Thyroid gland (tissue), 4 donors: ENCODE measurements around the gene PPM1E. TPM values are rescaled to one million over a fixed set of nuclear protein-coding genes. Genes with fewer than 3 reads are reported as not detected.

ENCODE experiments used
- DNase-seq, 2 donors: peaks; one replicate each; pipeline ENCODE4 v3.0.0-alpha.2; 2019
- H3K27ac ChIP-seq, 3 donors: fragments of 200-600 bp; sonication (generic); 1 replicate in 2 of 3; 2 replicates in 1 of 3; pipeline ENCODE4 v1.5.1; 2016 to 2019; ENCODE audit warnings: mild to moderate bottlenecking in 1 of 3, moderate library complexity in 1 of 3
- H3K27me3 ChIP-seq: fragments of 200-600 bp; sonication (generic); one replicate; pipeline ENCODE4 v1.5.1; 2019
- H3K36me3 ChIP-seq, 2 donors: fragments of 200-600 bp; sonication (generic); one replicate each; pipeline ENCODE4 v1.5.1; 2016 to 2019
- H3K4me1 ChIP-seq, 2 donors: fragments of 200-600 bp; sonication (generic); one replicate each; pipeline ENCODE4 v1.5.1; 2017 to 2019
- H3K4me3 ChIP-seq, 3 donors: fragments of 200-600 bp; sonication (generic); replicated peaks in 1 of 3; 1 replicate in 2 of 3; 2 replicates in 1 of 3; pipeline ENCODE4 v1.5.1; 2016; ENCODE audit warnings: mild to moderate bottlenecking in 1 of 3
- H3K9me3 ChIP-seq: fragments of 200-600 bp; sonication (generic); one replicate; pipeline ENCODE4 v1.5.1; 2017
- POLR2A ChIP-seq, 2 donors: fragments of 450-650 bp; IDR thresholded peaks; one replicate each; pipeline ENCODE4 v1.6.1; 2017; ENCODE audit warnings: antibody characterized with exemption in 2 of 2, mild to moderate bottlenecking in 2 of 2, moderate library complexity in 1 of 2
- WGBS, 2 donors: methylation state at CpG; one replicate each; pipeline ENCODE4 v1.1.5; 2017; 5-methylcytosine and 5-hydroxymethylcytosine counted together
- intact Hi-C: fragments of 100-400 bp; cut with DNase I; formaldehyde crosslinking; loops from one replicate; pipeline ENCODE4 v1.15.1; 2023
- total RNA-seq, 4 donors: library from RNA; depleted of rRNA; stranded (reverse); fragments of >200 nt; gene quantifications; one replicate each; pipeline ENCODE4 v1.2.3, GENCODE V29; 2016
- TF ChIP-seq, protein P1 (sequence below), 6 experiments: fragments of 200-600 bp in 3 of 6; fragments of 450-650 bp in 3 of 6; sonication (generic) in 3 of 6; IDR thresholded peaks; one replicate each; pipeline ENCODE4 v1.5.1; 2016 to 2019; ENCODE audit warnings: antibody characterized with exemption in 6 of 6, mild to moderate bottlenecking in 2 of 6, inconsistent platforms in 1 of 6, moderate library complexity in 1 of 6

Gene PPM1E
- total RNA-seq, 4 donors from 2014 or later, result 0.11 to 0.13 (median 0.13) TPM; not detected in 1

DNA sequence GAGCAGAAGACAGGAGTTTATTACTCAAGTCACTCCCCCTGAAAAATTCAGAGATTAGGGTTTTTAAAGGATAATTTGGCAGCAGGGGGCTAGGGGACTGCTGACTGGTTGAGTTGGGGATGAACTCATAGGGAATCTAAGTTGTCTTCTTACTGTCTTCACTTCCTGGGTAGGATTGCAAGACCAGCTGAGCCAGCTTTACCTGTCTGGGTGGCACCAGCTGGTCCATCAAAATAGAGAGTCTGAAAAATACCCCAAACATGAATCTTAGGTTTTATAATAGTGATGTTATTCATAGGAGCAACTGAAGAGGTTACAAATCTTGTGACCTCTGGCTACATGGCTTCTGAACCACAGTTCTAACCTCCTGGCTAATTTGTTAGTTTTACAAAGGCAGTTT is 157.9 kb downstream of the PPM1E start:
- Histone ChIP-seq H3K4me1 (no peaks in the 10 kb centered on the region), H3K9me3 (no peaks in the 10 kb centered on the region), H3K36me3 (no peaks in the 10 kb centered on the region), H3K4me3 (no peak overlapping the region), H3K27ac (no peak overlapping the region), H3K27me3 (no peaks in the 10 kb centered on the region)
- intact Hi-C loops, result no loop called here
- TF ChIP-seq, protein P1, sequence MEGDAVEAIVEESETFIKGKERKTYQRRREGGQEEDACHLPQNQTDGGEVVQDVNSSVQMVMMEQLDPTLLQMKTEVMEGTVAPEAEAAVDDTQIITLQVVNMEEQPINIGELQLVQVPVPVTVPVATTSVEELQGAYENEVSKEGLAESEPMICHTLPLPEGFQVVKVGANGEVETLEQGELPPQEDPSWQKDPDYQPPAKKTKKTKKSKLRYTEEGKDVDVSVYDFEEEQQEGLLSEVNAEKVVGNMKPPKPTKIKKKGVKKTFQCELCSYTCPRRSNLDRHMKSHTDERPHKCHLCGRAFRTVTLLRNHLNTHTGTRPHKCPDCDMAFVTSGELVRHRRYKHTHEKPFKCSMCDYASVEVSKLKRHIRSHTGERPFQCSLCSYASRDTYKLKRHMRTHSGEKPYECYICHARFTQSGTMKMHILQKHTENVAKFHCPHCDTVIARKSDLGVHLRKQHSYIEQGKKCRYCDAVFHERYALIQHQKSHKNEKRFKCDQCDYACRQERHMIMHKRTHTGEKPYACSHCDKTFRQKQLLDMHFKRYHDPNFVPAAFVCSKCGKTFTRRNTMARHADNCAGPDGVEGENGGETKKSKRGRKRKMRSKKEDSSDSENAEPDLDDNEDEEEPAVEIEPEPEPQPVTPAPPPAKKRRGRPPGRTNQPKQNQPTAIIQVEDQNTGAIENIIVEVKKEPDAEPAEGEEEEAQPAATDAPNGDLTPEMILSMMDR (IDR thresholded peaks at IDR 0.05), result no peak
- no peak for TF ChIP-seq POLR2A (IDR thresholded peaks at IDR 0.05)
- DNase-seq, result no peak

- Histone ChIP-seq H3K9me3 (no peaks in the 10 kb centered on the region), H3K27me3 (no peaks in the 10 kb centered on the region), H3K27ac (no peak overlapping the region), H3K4me3 (no peak overlapping the region), H3K36me3 (no peaks in the 10 kb centered on the region), H3K4me1 (no peaks in the 10 kb centered on the region)
- TF ChIP-seq POLR2A (IDR thresholded peaks at IDR 0.05), result no peak
- TF ChIP-seq, protein P1 (IDR thresholded peaks at IDR 0.05), result no peak
- intact Hi-C loops, result no loop called here
- WGBS, 2 donors, result 74 to 81% methylated on average over 2 of the region's 2 CpGs
- DNase-seq, result no peak
These were observed 158.5 kb downstream of the PPM1E start for GRCh38 chr17:58913971-58914769.

DNA sequence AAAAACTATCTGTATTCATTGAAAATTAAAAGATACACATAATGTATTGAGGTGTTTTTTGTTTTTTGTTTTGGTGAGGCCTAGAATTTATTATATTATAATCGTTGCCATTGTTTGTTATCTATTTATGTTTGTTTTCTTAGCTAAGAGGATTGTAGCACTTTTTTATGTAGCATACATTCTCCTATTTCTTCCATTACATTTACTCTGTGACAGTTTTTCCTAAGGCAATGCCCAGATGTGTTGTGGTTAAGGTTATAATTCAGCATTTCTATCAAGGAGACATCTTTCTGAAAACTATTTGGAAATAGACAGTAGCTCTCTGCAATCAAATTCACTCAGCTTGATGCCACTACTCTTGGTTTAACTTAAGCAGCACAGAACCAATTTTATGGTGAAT is 161.6 kb downstream of the PPM1E start:
- Histone ChIP-seq H3K4me1 (no peaks in the 10 kb centered on the region), H3K36me3 (no peaks in the 10 kb centered on the region), H3K27me3 (no peaks in the 10 kb centered on the region), H3K9me3 (no peaks in the 10 kb centered on the region), H3K4me3 (no peak overlapping the region), H3K27ac (no peak overlapping the region)
- 79 to 84% methylated on average over 1 of the region's 1 CpG for WGBS, 2 donors
- intact Hi-C loops, result no loop called here
- DNase-seq, result no peak
- TF ChIP-seq POLR2A (IDR thresholded peaks at IDR 0.05), result no peak
- TF ChIP-seq, protein P1 (IDR thresholded peaks at IDR 0.05), result no peak

- DNase-seq, result no peak
- no peak overlapping the region for H3K27ac ChIP-seq
- WGBS, 2 donors, result 75 to 85% methylated on average over 2 of the region's 2 CpGs
- no peaks in the 10 kb centered on the region for H3K36me3 ChIP-seq
- H3K4me1 ChIP-seq, result no peaks in the 10 kb centered on the region
- H3K4me3 ChIP-seq, result no peak overlapping the region
- H3K27me3 ChIP-seq, result no peaks in the 10 kb centered on the region
- intact Hi-C loops, result no loop called here
- TF ChIP-seq POLR2A (IDR thresholded peaks at IDR 0.05), result no peak
- TF ChIP-seq, protein P1 (IDR thresholded peaks at IDR 0.05), result no peak
- no peaks in the 10 kb centered on the region for H3K9me3 ChIP-seq
These were observed 162.4 kb downstream of the PPM1E start for GRCh38 chr17:58918072-58918471.

GRCh38 chr17:58918884-58919283 is 163.2 kb downstream of the PPM1E start:
- no peak for TF ChIP-seq POLR2A (IDR thresholded peaks at IDR 0.05)
- TF ChIP-seq, protein P1 (IDR thresholded peaks at IDR 0.05), result no peak
- Histone ChIP-seq H3K27me3 (no peaks in the 10 kb centered on the region), H3K27ac (no peak overlapping the region), H3K36me3 (no peaks in the 10 kb centered on the region), H3K9me3 (no peaks in the 10 kb centered on the region), H3K4me1 (no peaks in the 10 kb centered on the region), H3K4me3 (no peak overlapping the region)
- DNase-seq, result no peak
- intact Hi-C loops, result no loop called here
